ENCODE measurements around the gene FAM136A. TPM values are rescaled to one million over a fixed set of nuclear protein-coding genes. Genes with fewer than 3 reads are reported as not detected.

FAM136A gene
- total RNA-seq, 4 donors from 2014 or later: 16.3 to 19.6 (median 17.7) TPM

DNA sequence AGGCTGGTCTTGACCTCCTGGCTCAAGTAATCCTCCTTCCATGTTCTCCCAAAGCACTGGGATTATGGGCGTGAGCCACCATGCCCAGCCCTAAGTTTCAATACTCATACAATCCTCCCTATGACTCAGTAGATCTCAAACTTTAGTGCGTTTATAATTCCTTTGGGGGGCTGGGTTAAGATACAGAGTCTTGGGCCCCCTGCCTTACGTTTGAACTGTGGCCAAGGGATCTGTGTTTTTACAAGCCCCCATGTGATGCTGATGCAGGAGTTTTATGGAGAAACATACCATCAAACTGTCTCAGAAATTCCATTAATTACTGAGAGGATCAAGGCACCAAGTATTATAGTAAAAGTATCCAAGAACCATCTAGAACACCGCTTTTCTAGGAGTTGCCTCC is 38.2 kb upstream of the FAM136A start:
- ATAC-seq (ENCODE audit: low FRiP score) (no peak), DNase-seq (ENCODE audit: low spot score) (no peak)
- TF ChIP-seq CTCF (IDR thresholded peaks at IDR 0.05): no peak

GRCh38 chr2:70336552-70336951 is 34.7 kb upstream of the FAM136A start:
- no peak for TF ChIP-seq CTCF (IDR thresholded peaks at IDR 0.05)
- ATAC-seq (ENCODE audit: low FRiP score): no peak
- DNase-seq (ENCODE audit: low spot score): no peak

- DNase-seq (ENCODE audit: low spot score) (no peak), ATAC-seq (ENCODE audit: low FRiP score) (no peak)
- TF ChIP-seq CTCF (IDR thresholded peaks at IDR 0.05): no peak
Observed at GRCh38 chr2:70331012-70331411, 29.1 kb upstream of the FAM136A start.

- ATAC-seq (ENCODE audit: low FRiP score): no peak
- DNase-seq (ENCODE audit: low spot score): no peak
- no peak for TF ChIP-seq CTCF (IDR thresholded peaks at IDR 0.05)
Observed at GRCh38 chr2:70330476-70330875, 28.6 kb upstream of the FAM136A start.

DNA sequence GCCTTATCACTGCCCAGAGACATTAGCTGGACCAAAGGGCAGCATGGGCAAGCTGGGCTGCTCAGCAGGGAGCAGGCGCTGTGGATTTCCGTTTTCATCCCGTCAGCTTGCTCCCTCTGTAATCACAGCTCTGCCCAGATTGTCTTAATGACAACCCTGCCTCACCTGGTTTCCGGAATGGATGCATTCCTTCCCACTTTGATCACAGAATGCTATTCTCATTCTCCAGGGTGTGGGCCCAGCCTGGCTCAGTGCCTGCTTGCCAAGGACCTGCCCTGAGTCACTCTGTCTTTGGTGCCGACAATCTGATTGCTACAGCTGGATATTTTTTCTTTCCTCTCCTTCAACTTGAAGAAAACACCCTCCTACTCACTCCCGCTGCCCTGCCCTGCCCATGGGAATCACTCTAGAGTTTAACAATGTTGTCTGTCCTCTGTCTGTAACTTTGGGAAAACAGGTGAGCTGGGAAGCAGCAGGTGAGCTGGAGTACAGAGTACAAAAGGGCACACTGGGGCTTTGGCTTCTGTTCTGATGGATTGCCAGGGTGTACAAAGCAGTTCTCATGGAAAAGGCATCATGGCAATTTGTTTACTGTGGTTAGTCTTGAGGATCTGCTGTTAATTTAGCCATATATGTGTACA is 27.2 kb upstream of the FAM136A start:
- DNase-seq (ENCODE audit: low spot score) (no peak), ATAC-seq (ENCODE audit: low FRiP score) (no peak)

GRCh38 chr2:70325875-70326274 is 24.0 kb upstream of the FAM136A start:
- DNase-seq (ENCODE audit: low spot score) (no peak), ATAC-seq (ENCODE audit: low FRiP score) (no peak)
- TF ChIP-seq CTCF (IDR thresholded peaks at IDR 0.05): no peak

More for the DNA sequence above, 27.2 kb upstream of the FAM136A start:
- TF ChIP-seq CTCF (IDR thresholded peaks at IDR 0.05): no peak

DNA sequence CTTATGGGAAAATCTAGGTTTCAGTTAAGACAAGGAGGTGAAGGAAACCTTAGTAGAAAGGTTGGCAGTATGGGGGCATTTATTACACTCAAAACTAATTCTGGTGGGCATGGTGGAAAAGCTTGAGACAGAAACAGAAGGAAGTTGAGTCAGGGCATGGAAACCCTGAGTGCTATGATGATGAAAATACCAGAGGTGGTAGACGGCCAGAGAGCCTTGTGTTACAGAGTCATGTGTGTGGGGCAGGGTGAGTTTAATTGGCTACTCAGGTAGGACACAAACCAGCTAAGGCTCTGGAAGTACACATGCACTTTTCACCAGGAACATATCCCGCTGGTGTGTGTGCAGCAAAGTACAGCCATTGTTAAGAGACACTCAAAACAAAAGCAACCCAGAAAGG is 20.7 kb upstream of the FAM136A start:
- ATAC-seq (ENCODE audit: low FRiP score) (no peak), DNase-seq (ENCODE audit: low spot score) (no peak)
- TF ChIP-seq CTCF (IDR thresholded peaks at IDR 0.05): no peak

Data from omental fat pad (tissue), 4 donors.